Spleen (tissue), 11 donors: Measurements from ENCODE around the gene CFD. TPM values are rescaled to one million over a fixed set of nuclear protein-coding genes. Genes with fewer than 3 reads are reported as not detected.

ENCODE experiments used
- DNase-seq: peaks from one replicate; pipeline ENCODE4 v3.0.0-alpha.2; 2020
- H3K27ac ChIP-seq, 8 donors: fragments of 200-600 bp; sonication (generic) in 7 of 8; 1 replicate in 4 of 8; 2 replicates in 4 of 8; pipeline versions ENCODE4 v1.5.0 to v1.8.0; 2016 to 2021; ENCODE audit warnings: inconsistent platforms in 4 of 8, mild to moderate bottlenecking in 4 of 8, moderate library complexity in 1 of 8
- H3K27me3 ChIP-seq, 7 donors: fragments of 200-600 bp; sonication (generic) in 6 of 7; replicated peaks in 1 of 7; 1 replicate in 4 of 7; 2 replicates in 3 of 7; pipeline versions ENCODE4 v1.5.0 to v1.8.0; 2016 to 2021; ENCODE audit warnings: inconsistent platforms in 3 of 7, mild to moderate bottlenecking in 1 of 7
- H3K36me3 ChIP-seq, 6 donors: fragments of 200-600 bp; sonication (generic) in 5 of 6; 1 replicate in 4 of 6; 2 replicates in 2 of 6; pipeline versions ENCODE4 v1.5.0 to v1.8.0; 2016 to 2021; ENCODE audit warnings: inconsistent platforms in 2 of 6
- H3K4me1 ChIP-seq, 6 donors: fragments of 200-600 bp; sonication (generic) in 5 of 6; 1 replicate in 3 of 6; 2 replicates in 3 of 6; pipeline versions ENCODE4 v1.5.0 to v1.8.0; 2016 to 2021; ENCODE audit warnings: inconsistent platforms in 3 of 6
- H3K4me3 ChIP-seq, 8 donors: fragments of 200-600 bp; sonication (generic) in 7 of 8; 1 replicate in 4 of 8; 2 replicates in 4 of 8; pipeline versions ENCODE4 v1.5.0 to v1.8.0; 2016 to 2021; ENCODE audit warnings: inconsistent platforms in 4 of 8, mild to moderate bottlenecking in 4 of 8, moderate library complexity in 2 of 8
- H3K9me3 ChIP-seq, 8 donors: fragments of 200-600 bp; sonication (generic) in 7 of 8; 1 replicate in 4 of 8; 2 replicates in 4 of 8; pipeline versions ENCODE4 v1.5.0 to v1.8.0; 2016 to 2021; ENCODE audit warnings: inconsistent platforms in 4 of 8
- POLR2A ChIP-seq, 3 donors: fragments of 450-650 bp; IDR thresholded peaks; one replicate each; pipeline ENCODE4 v1.5.1; 2017; ENCODE audit warnings: antibody characterized with exemption in 3 of 3, mild to moderate bottlenecking in 1 of 3
- POLR2AphosphoS5 ChIP-seq, 3 donors: sonication (generic); formaldehyde crosslinking; IDR thresholded peaks; one replicate each; pipeline ENCODE4 v1.5.1; 2017; ENCODE audit warnings: antibody characterized with exemption in 3 of 3
- WGBS, 5 donors: extraction: QIAGEN DNeasy Blood & Tissue Kit in 3 of 5; methylation state at CpG; one replicate each; pipeline versions ENCODE4 v1.1.5 to v1.1.7; 2013 to 2018; 5-methylcytosine and 5-hydroxymethylcytosine counted together
- intact Hi-C: fragments of 100-400 bp; cut with DNase I; formaldehyde crosslinking; loops from one replicate; pipeline ENCODE4 v1.15.0; 2023; ENCODE audit warnings: low total_unique reads
- polyA plus RNA-seq, 3 donors: library from polyadenylated mRNA; stranded (reverse); fragments of 200-250 nt; gene quantifications; one replicate each; pipeline ENCODE4 v1.2.1, GENCODE V29; 2013
- total RNA-seq, 7 donors: library from RNA; depleted of rRNA in 3 of 7; stranded (reverse); fragments of >200 nt in 3 of 7; fragmentation: NEBNext Ultra II Directional in 4 of 7; extraction: Animal tissue kit (Norgen Biotek cat#: 25700) in 4 of 7; gene quantifications; one replicate each; pipeline versions ENCODE4 v1.1.0 to v1.2.1, GENCODE V29; 2016 to 2021
- TF ChIP-seq, protein P1 (sequence below), 11 experiments: fragments of 200-600 bp in 7 of 11; fragments of 450-650 bp in 4 of 11; sonication (generic) in 4 of 11; IDR thresholded peaks in 8 of 11; conservative IDR thresholded peaks in 3 of 11; 1 replicate in 7 of 11; 2 replicates in 4 of 11; pipeline versions ENCODE4 v1.4.0 to v1.8.0; 2016 to 2021; ENCODE audit warnings: antibody characterized with exemption in 11 of 11, inconsistent platforms in 4 of 11, mild to moderate bottlenecking in 1 of 11
- donor health status: healthy with polysubstance abuse.
- donor health status: DM: no; HTN: no; CAD: no; lungs with moderate emphysema.
- donor health status: DM: no; HTN: no; CAD: no.
- donor health status: Bipolar disorder and iron deficiency.
- donor health status: healthy.
- donor health status: DM: no; HTN: no; CAD: no.
- donor health status: DM: yes; HTN: yes; CAD: no.

Gene CFD
- total and polyA plus RNA-seq, 10 donors = 6.6 to 59.5 (median 24.2) TPM

DNA sequence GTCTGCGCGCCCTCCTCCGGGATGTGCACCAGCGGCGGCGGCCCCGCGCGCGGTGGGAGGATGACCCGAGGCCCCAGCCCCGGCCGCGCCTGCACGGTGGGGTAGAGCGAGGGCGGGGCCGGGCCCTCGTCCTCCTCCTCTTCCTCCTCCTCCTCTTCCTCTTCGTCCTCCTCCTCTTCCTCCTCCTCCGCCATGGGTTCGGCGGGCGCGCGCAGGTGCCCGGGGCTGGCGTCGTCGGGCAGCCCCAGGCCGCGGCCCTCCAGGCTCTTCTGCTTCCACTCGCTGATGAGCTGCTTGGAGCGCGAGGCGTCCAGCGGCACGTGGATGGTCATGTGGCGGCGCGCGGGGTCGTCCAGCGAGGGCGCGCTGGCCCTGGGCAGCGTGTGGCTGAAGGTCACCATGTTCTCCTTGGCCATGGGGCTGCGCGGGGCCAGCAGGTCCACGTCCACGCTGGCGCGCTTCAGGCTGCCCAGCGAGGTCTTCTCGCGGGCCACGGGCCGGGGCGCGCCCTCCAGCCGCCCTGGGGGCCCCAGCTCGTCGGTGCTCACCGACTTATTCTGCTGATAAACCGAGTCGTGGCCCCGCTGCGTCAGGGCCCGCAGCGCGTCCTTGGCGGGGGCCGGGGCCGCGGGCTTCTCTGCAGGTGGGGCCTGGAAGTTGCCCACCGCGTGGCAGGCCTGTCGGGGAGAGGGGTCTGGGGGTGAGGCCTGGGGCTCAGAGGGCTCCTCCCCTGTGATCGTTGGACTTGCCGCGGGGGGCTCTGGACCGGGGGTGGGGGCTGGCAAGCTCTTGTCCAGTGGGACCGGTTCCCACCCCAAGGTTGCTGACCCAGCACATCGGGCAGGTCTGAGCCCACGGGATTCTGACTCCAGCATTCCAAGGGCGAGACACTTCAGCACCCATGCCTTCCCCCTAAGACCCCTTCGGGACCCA, 46.0 kb upstream of the CFD start:
- Histone ChIP-seq H3K9me3 (peaks cover 0 to 3% (median 0%) of the 10 kb centered on the region in 8 donors), H3K27me3 (no peaks in the 10 kb centered on the region), H3K4me1 (peaks cover 0 to 13% (median 0%) of the 10 kb centered on the region in 6 donors), H3K36me3 (peaks cover 11 to 72% (median 49%) of the 10 kb centered on the region in 6 donors), H3K4me3 (no peak overlapping the region), H3K27ac (no peak overlapping the region)
- WGBS, 5 donors = 90 to 94% (median 93%) methylated on average over 61 to 87 of the region's 87 CpGs
- intact Hi-C loops = no loop called here
- DNase-seq = no peak
- TF ChIP-seq POLR2AphosphoS5 (IDR thresholded peaks at IDR 0.05) (peak; percentile 60 to 77 (median 67)), POLR2A (IDR thresholded peaks at IDR 0.05) (no peak)

- Histone ChIP-seq H3K36me3 (peaks cover 11 to 63% (median 40%) of the 10 kb centered on the region in 6 donors), H3K4me1 (peaks cover 0 to 7% (median 0%) of the 10 kb centered on the region in 6 donors), H3K4me3 (no peak overlapping the region), H3K27me3 (no peaks in the 10 kb centered on the region), H3K9me3 (peaks cover 0 to 3% (median 0%) of the 10 kb centered on the region in 8 donors), H3K27ac (no peak overlapping the region)
- intact Hi-C loops = no loop called here
- WGBS, 5 donors = 86 to 92% (median 91%) methylated on average over 46 to 49 of the region's 49 CpGs
- no peak for TF ChIP-seq POLR2A (IDR thresholded peaks at IDR 0.05)
- TF ChIP-seq, protein P1, sequence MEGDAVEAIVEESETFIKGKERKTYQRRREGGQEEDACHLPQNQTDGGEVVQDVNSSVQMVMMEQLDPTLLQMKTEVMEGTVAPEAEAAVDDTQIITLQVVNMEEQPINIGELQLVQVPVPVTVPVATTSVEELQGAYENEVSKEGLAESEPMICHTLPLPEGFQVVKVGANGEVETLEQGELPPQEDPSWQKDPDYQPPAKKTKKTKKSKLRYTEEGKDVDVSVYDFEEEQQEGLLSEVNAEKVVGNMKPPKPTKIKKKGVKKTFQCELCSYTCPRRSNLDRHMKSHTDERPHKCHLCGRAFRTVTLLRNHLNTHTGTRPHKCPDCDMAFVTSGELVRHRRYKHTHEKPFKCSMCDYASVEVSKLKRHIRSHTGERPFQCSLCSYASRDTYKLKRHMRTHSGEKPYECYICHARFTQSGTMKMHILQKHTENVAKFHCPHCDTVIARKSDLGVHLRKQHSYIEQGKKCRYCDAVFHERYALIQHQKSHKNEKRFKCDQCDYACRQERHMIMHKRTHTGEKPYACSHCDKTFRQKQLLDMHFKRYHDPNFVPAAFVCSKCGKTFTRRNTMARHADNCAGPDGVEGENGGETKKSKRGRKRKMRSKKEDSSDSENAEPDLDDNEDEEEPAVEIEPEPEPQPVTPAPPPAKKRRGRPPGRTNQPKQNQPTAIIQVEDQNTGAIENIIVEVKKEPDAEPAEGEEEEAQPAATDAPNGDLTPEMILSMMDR (IDR thresholded peaks at IDR 0.05 in 8 of 11, conservative IDR thresholded peaks at IDR 0.05 in 3 of 11) = no peak
- peak; percentile 43 to 88 (median 60) for TF ChIP-seq POLR2AphosphoS5 (IDR thresholded peaks at IDR 0.05)
- peak; percentile 76 for DNase-seq
These were observed 45.0 kb upstream of the CFD start for GRCh38 chr19:814152-815078.

DNA sequence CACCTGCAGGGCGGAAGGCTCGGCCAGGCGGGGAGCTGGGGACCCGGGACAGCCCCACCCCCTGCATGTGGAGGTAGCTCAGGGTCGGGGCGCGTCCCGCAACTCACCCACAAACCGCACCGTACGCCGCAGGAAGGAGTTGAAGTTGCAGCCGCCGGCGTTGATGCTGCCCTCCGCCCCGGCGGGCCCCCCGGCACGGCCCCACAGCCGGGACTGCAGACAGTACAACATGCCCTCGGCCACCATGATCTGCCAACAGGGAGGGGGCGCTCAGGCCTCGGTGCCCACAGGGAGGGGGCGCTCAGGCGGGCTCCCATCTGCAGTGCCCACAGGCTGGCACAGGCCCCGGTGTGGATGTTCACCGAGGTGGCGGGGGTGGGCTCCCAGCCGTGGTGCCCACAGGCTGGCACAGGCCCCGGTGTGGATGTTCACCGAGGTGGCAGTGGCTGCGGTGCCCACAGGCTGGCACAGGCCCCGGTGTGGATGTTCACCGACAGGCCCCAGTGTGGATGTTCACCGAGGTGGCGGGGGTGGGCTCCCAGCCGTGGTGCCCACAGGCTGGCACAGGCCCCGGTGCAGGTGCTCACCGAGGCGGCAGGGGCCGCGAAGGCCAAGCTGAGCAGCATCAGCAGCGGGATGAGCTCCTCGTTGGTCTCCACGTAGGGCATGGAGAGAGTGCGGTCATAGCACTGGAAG, 44.2 kb upstream of the CFD start:
- no peaks in the 10 kb centered on the region for H3K27me3 ChIP-seq
- H3K27ac ChIP-seq = no peak overlapping the region
- peak; percentile 76 for DNase-seq
- peaks cover 0 to 3% (median 0%) of the 10 kb centered on the region in 8 donors for H3K9me3 ChIP-seq
- intact Hi-C loops = no loop called here
- no peak overlapping the region for H3K4me3 ChIP-seq
- WGBS, 5 donors = 90 to 95% (median 91%) methylated on average over 18 to 47 of the region's 47 CpGs
- peaks cover 0 to 5% (median 0%) of the 10 kb centered on the region in 6 donors for H3K4me1 ChIP-seq
- peaks cover 8 to 55% (median 31%) of the 10 kb centered on the region in 6 donors for H3K36me3 ChIP-seq
- TF ChIP-seq POLR2A (IDR thresholded peaks at IDR 0.05) (no peak), POLR2AphosphoS5 (IDR thresholded peaks at IDR 0.05) (peak in 1 of 3 donors; percentile 70)
- TF ChIP-seq, protein P1 (IDR thresholded peaks at IDR 0.05 in 8 of 11, conservative IDR thresholded peaks at IDR 0.05 in 3 of 11) = no peak
